Measurements from ENCODE around the gene PLEKHA1. TPM values are rescaled to one million over a fixed set of nuclear protein-coding genes. Genes with fewer than 3 reads are reported as not detected.

The PLEKHA1 gene
- polyA plus RNA-seq, 1 of the 3 experiments (the other 2 are of a cell fraction): 8.4 TPM

GRCh38 chr10:122331615-122332446 is 42.7 kb upstream of the PLEKHA1 start:
- Histone ChIP-seq H2AFZ (ENCODE audit: low read depth) (no peak overlapping the region), H3K36me3 (replicated peaks in 1 of 2; ENCODE audit: control insufficient read depth in 1 of 2, insufficient read depth in 2 of 2, low read length in 1 of 2) (no peaks in the 10 kb centered on the region), H3K9me3 (no peaks in the 10 kb centered on the region), H3K27ac (ENCODE audit: low read depth in 2 of 2, low read length in 1 of 2) (no peak overlapping the region), H3K4me3 (ENCODE audit: low read depth in 2 of 2, low read length in 1 of 2) (no peak overlapping the region), H3K9ac (no peak overlapping the region), H3K9me2 (no peaks in the 10 kb centered on the region), H3F3A (replicated peaks; ENCODE audit: insufficient read depth) (no peaks in the 10 kb centered on the region), H4K20me1 (ENCODE audit: insufficient read depth) (no peaks in the 10 kb centered on the region), H3K79me2 (ENCODE audit: insufficient read depth) (no peaks in the 10 kb centered on the region), H3K27me3 (ENCODE audit: insufficient read depth) (no peaks in the 10 kb centered on the region; the same call in 1 of the 2 replicates), H3K4me1 (ENCODE audit: control insufficient read depth in 1 of 2, insufficient read depth in 2 of 2, low read depth in 1 of 2, low read length in 1 of 2) (no peaks in the 10 kb centered on the region), H3K4me2 (no peak overlapping the region)
- POLR2A ChIA-PET: no interaction called here
- TF ChIP-seq GATA2 (CRISPR knock-in tag; IDR thresholded peaks at IDR 0.05) (no peak), ELF1 (IDR thresholded peaks at IDR 0.05) (no peak), EZH2phosphoT487 (IDR thresholded peaks at IDR 0.05; ENCODE audit: borderline replicate concordance, low read depth) (no peak), GABPA (IDR thresholded peaks at IDR 0.05; ENCODE audit: low read depth) (no peak), REST (IDR thresholded peaks at IDR 0.05; ENCODE audit: low read depth, low read length) (no peak), FOSL2 (IDR thresholded peaks at IDR 0.05; ENCODE audit: borderline replicate concordance, low read depth) (no peak), RXRA (IDR thresholded peaks at IDR 0.05; ENCODE audit: borderline replicate concordance, low read depth) (no peak), SMC3 (IDR thresholded peaks at IDR 0.05; ENCODE audit: low read depth, low read length) (no peak)
- TF ChIP-seq, protein P1, sequence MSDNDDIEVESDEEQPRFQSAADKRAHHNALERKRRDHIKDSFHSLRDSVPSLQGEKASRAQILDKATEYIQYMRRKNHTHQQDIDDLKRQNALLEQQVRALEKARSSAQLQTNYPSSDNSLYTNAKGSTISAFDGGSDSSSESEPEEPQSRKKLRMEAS (IDR thresholded peaks at IDR 0.05; ENCODE audit: low read depth): no peak
- TF ChIP-seq, protein P2, sequence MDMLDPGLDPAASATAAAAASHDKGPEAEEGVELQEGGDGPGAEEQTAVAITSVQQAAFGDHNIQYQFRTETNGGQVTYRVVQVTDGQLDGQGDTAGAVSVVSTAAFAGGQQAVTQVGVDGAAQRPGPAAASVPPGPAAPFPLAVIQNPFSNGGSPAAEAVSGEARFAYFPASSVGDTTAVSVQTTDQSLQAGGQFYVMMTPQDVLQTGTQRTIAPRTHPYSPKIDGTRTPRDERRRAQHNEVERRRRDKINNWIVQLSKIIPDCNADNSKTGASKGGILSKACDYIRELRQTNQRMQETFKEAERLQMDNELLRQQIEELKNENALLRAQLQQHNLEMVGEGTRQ (IDR thresholded peaks at IDR 0.05; ENCODE audit: borderline replicate concordance, low read depth, low read length): no peak
- WGBS (ENCODE audit: low lambda C conversion rate): 59% methylated on average over 16 of the region's 16 CpGs
- CTCF ChIA-PET: interaction anchor here (1.5 to 4.4 kb wide), 2 partner anchors 33 to 43 kb away, joined by 3 to 18 read pairs; partner anchors contain the start of gene PLEKHA1
- no peak for DNase-seq

- H3K27ac ChIP-seq (ENCODE audit: low read depth in 2 of 2, low read length in 1 of 2): no peak overlapping the region
- ChIA-PET CTCF (interaction anchor here (4.4 kb wide), 1 partner anchor 34 kb away, joined by 18 read pairs; no protein-coding TSS in a partner anchor), POLR2A (no interaction called here)
- H2AFZ ChIP-seq (ENCODE audit: low read depth): no peak overlapping the region
- H3K9ac ChIP-seq: no peak overlapping the region
- H3K9me3 ChIP-seq: no peaks in the 10 kb centered on the region
- no peak for TF ChIP-seq RCOR1 (IDR thresholded peaks at IDR 0.05; ENCODE audit: low read length)
- TF ChIP-seq SIN3A (IDR thresholded peaks at IDR 0.05; ENCODE audit: borderline replicate concordance, low read depth, low read length): no peak
- no peak for TF ChIP-seq ZBTB33 (IDR thresholded peaks at IDR 0.05; ENCODE audit: borderline replicate concordance, low read depth)
- no peak for TF ChIP-seq RFX5 (IDR thresholded peaks at IDR 0.05; ENCODE audit: low read length)
- TF ChIP-seq NFIC (IDR thresholded peaks at IDR 0.05; ENCODE audit: borderline replicate concordance): no peak
- TF ChIP-seq GATA2 (CRISPR knock-in tag; IDR thresholded peaks at IDR 0.05): no peak
- TF ChIP-seq, protein P1 (IDR thresholded peaks at IDR 0.05; ENCODE audit: low read depth): no peak
- TF ChIP-seq FOSL2 (IDR thresholded peaks at IDR 0.05; ENCODE audit: borderline replicate concordance, low read depth): no peak
- no peak for TF ChIP-seq GABPA (IDR thresholded peaks at IDR 0.05; ENCODE audit: low read depth)
- no peak for TF ChIP-seq ELF1 (IDR thresholded peaks at IDR 0.05)
- no peak for TF ChIP-seq USF1 (IDR thresholded peaks at IDR 0.05; ENCODE audit: borderline replicate concordance, low read depth)
- no peak for TF ChIP-seq EP300 (IDR thresholded peaks at IDR 0.05; ENCODE audit: borderline replicate concordance in 1 of 2, low read depth in 1 of 2, low read length in 1 of 2)
- H3K27me3 ChIP-seq (ENCODE audit: insufficient read depth): no peaks in the 10 kb centered on the region; the same call in 1 of the 2 replicates
- no peak overlapping the region for H3K4me3 ChIP-seq (ENCODE audit: low read depth in 2 of 2, low read length in 1 of 2)
- no peak for DNase-seq
- no peaks in the 10 kb centered on the region for H3K36me3 ChIP-seq (replicated peaks in 1 of 2; ENCODE audit: control insufficient read depth in 1 of 2, insufficient read depth in 2 of 2, low read length in 1 of 2)
- no peaks in the 10 kb centered on the region for H3K79me2 ChIP-seq (ENCODE audit: insufficient read depth)
- WGBS (ENCODE audit: low lambda C conversion rate): 40% methylated on average over 3 of the region's 4 CpGs
- H4K20me1 ChIP-seq (ENCODE audit: insufficient read depth): no peaks in the 10 kb centered on the region
- H3K4me1 ChIP-seq (ENCODE audit: control insufficient read depth in 1 of 2, insufficient read depth in 2 of 2, low read depth in 1 of 2, low read length in 1 of 2): no peaks in the 10 kb centered on the region
- H3K9me2 ChIP-seq: no peaks in the 10 kb centered on the region
- H3F3A ChIP-seq (replicated peaks; ENCODE audit: insufficient read depth): no peaks in the 10 kb centered on the region
- no peak overlapping the region for H3K4me2 ChIP-seq
These were observed 41.5 kb upstream of the PLEKHA1 start for GRCh38 chr10:122333037-122333436.
